Left cardiac atrium (tissue), 4 donors: ENCODE measurements around the gene NDUFS7. TPM values are rescaled to one million over a fixed set of nuclear protein-coding genes. Genes with fewer than 3 reads are reported as not detected.

Experiments used
- ATAC-seq, 2 donors: fragments of 200-7000 bp; cut with Tn5 transposase; one replicate each; pipeline ENCODE4 v1.9.1; 2020; ENCODE audit warnings: mild to moderate bottlenecking in 2 of 2, moderate library complexity in 2 of 2
- DNase-seq: peaks from one replicate; pipeline ENCODE4 v3.0.0-alpha.2; 2020
- intact Hi-C, 2 donors: fragments of 100-400 bp; cut with DNase I; formaldehyde crosslinking; loops; one replicate each; pipeline versions ENCODE4 v1.14.1 to v1.15.1; 2022 to 2023
- total RNA-seq, 2 donors: library from RNA; stranded (reverse); fragmentation: NEBNext Ultra II Directional; extraction: Animal tissue kit (Norgen Biotek cat#: 25700); gene quantifications; one replicate each; pipeline ENCODE4 v1.2.1, GENCODE V29; 2021
- donor health status: DM: no; HTN: yes; CAD: no.
- donor health status: DM: no; HTN: yes; CAD: no; lungs with severe emphysema.
- donor health status: DM: yes; HTN: yes; CAD: no.
- donor health status: Dilated cardiomyopathy.

NDUFS7 gene
- total RNA-seq, 2 donors from 2014 or later: 240 to 267 TPM

DNA sequence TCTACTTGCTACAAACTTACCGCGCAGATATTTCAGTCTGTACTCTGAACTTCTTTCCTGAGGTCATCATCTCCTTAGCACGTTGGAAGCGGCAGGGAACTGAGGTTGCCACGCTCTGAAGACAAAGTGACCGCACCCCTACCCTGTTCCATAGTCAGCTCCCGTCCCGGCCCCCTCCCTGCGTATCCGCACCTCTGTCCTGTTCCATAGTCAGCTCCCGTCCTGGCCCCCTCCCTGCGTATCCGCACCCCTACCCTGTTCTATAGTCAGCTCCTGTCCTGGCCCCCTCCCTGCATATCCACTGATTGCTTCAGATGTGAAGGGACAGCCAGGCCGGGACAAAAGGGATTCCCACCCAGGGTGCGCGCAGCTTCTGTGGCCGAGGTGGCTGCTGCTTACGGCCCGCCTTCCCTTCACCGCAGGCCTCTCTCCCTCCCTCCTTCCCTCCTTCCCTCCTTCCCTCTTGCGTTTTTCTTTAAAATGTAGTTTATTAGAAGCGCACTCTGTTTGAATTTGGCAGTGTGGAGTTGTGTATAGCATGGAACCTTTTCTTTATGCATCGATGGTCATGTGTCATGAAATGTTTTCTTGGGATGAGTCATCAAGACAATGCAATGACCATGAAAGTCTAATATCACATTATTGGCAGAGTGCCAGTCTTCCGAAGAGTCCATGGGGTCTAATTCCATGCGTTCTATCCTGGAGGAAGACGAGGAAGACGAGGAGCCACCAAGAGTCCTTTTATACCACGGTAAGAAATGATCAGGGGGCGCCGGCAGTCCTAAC, 21.9 kb upstream of the NDUFS7 start:
- DNase-seq (no peak), ATAC-seq (peak; percentile 14 to 17)
- intact Hi-C loops: no loop called here

- intact Hi-C loops: no loop called here
- DNase-seq (no peak), ATAC-seq (no peak)
These were observed 21.1 kb upstream of the NDUFS7 start for GRCh38 chr19:1362387-1363257.

- ATAC-seq (no peak), DNase-seq (no peak)
- intact Hi-C loops: no loop called here
These were observed 20.1 kb upstream of the NDUFS7 start for GRCh38 chr19:1363599-1363998.

DNA sequence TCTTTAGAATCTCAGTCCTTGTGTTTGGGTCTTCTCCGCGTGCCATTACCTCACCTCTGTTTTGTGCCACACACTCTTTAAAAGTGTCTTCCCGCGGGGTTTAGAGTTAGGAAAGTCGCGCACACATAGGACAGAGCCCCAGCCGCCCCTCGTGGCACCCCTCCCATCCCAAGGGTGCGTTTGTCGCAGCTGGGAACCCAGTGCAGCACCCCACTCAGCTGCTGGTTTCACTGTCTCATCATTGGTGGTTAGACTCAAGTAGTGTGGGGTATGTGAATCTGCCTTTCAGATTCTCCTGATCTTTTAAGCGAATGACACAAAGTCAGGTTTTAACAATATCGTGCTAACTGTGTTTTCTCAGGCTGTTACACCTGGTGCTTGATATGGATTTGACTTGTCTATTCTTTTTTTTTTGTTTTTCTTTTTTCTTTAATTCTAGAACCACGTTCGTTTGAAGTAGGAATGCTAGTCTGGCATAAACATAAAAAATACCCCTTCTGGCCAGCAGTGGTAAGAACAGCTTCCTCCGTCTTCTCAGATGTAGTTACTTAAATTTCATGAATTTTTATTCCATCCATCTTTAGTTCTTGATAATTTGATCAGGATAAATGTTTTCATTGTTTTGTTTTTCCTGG, 19.5 kb upstream of the NDUFS7 start:
- intact Hi-C loops: no loop called here
- no peak for ATAC-seq
- DNase-seq: no peak

DNA sequence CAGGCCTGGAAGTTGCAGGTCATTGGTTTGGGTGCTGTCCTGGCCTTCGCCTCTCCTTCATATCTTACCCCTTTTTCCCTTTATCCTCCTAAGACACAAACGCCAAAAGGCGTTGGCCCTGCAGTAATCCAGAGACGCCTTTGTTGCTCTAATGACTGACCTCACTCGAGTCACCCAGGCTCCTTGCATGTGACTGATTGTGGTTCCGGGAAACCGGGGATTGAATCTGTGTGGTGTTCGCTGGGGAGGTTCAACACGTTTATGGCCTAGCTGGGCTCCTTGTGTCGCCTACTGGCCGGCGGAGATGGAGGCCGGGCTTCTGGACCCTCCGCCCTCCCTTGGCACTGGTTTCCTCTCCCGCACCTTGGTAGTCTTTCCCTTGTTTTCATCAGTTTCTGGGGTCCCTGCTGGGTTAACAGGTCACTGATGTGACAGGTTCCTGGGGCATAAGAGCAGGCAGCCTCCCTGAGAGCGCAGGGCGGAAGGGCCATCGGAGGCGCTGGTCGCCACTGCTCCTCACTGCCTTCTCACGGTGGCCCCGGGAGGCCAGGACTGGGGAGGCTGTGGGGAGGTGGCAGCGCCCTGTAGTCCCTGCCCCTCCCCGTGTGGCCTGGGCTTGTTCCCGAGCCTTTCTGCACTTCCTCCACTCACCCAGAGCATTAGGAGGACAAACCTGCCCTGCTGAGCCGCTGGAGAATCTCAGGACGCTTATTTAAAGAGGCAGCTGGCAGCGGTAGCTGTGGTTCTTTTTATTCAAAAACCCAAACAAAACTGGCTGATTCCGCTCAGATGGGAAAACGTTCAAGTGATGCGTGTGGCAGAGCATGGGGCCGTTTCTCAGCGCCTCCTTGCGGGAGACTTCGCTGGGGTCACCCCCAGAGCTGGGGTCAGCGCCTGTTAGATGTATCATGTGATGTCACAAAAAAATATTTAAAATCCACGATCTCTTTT, 18.1 kb upstream of the NDUFS7 start:
- ATAC-seq (no peak), DNase-seq (no peak)
- intact Hi-C loops: no loop called here

DNA sequence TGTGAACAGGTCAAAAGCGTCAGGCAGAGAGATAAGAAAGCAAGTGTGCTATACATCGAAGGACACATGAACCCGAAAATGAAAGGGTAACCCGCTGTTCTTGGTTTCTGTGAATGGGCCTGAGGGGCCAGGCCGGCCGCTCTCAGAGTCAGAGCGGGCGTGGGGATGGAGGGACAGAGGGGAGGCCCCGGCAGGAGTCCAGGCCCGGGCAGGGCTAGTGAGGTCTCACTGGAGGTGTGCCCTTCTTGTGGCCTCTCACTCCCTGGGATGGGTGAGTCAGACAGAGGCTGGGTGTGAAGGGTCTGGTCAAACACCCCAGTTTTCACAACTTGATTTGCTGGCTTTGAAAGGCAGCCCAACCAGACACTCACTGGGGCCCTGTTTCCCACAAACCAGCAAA, 17.4 kb upstream of the NDUFS7 start:
- DNase-seq: no peak
- ATAC-seq: no peak
- intact Hi-C loops: no loop called here

GRCh38 chr19:1366899-1367870, 16.5 kb upstream of the NDUFS7 start:
- intact Hi-C loops: no loop called here
- no peak for ATAC-seq
- DNase-seq: no peak

- intact Hi-C loops: no loop called here
- DNase-seq (no peak), ATAC-seq (no peak)
These were observed 14.4 kb upstream of the NDUFS7 start for GRCh38 chr19:1369214-1369805.

DNA sequence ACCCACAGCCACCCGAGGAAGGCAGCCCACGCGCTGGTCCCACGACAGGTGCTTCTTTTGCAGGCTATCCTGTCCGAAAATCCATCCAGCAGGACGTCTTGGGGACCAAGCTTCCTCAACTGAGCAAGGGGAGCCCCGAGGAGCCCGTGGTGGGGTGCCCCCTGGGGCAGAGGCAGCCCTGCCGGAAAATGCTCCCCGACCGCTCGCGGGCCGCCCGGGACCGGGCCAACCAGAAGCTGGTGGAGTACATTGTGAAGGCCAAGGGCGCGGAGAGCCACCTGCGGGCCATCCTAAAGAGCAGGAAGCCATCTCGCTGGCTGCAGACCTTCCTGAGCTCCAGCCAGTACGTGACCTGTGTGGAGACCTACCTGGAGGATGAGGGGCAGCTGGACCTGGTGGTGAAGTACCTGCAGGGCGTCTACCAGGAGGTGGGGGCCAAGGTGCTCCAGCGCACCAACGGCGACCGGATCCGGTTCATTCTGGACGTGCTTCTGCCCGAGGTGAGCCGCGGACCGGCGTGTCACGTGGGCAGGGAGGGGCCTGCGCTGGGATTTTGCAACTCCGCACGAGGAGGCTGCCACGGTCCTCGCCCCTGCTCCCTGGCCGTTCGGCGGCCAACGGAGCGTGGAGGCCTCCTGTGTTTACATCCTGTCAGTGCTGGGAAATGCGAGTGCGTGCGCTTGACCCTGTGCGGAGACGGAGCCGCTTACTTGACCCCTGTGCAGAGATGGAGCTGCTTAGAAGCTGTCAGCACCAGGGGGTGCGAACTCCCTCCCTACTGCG, 12.9 kb upstream of the NDUFS7 start:
- no peak for DNase-seq
- peak in 1 of 2 donors; percentile 16 for ATAC-seq
- intact Hi-C loops: no loop called here

DNA sequence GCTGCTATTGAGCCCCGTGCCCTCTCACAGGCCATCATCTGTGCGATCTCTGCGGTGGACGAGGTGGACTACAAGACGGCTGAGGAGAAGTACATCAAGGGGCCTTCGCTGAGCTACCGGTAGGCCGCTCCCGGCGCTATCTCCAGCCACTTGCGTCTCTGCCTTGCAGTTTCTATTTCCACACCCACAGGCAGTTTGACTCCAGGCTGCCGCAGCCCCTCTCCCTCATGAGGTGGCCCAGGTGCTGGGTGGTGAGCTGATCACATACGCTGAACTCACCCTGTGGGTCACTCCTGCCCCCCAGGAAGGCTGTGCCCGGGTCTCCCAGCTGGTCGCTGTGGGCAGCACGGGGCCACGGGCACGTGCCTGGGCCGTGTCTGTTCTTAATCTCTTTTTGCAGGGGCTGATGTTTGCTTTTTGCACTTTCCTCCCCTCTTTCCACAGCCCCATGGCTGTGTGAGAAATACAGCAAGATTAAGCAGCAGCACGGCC, 10.6 kb upstream of the NDUFS7 start:
- ATAC-seq (peak in 1 of 2 donors; percentile 3), DNase-seq (no peak)
- intact Hi-C loops: no loop called here

GRCh38 chr19:1373534-1374249, 10.0 kb upstream of the NDUFS7 start:
- intact Hi-C loops: no loop called here
- ATAC-seq (peak; percentile 77 to 82), DNase-seq (peak; percentile 78)

GRCh38 chr19:1374250-1374577, 9.5 kb upstream of the NDUFS7 start:
- intact Hi-C loops: no loop called here
- DNase-seq (no peak), ATAC-seq (peak; percentile 5 to 9)

- ATAC-seq (no peak), DNase-seq (no peak)
- intact Hi-C loops: no loop called here
These were observed 7.3 kb upstream of the NDUFS7 start for GRCh38 chr19:1376415-1376805.

- DNase-seq: no peak
- no peak for ATAC-seq
- intact Hi-C loops: no loop called here
These were observed 6.3 kb upstream of the NDUFS7 start for GRCh38 chr19:1377176-1377964.
